IPS-NIHi7 (cell line): ENCODE measurements around the gene HNF1A.

Source experiments
- DNase-seq: peaks from one replicate; pipeline ENCODE4 v3.0.0; 2012; ENCODE audit warnings: mixed read lengths; ENCODE audit errors: extremely low spot score

Gene HNF1A

DNA sequence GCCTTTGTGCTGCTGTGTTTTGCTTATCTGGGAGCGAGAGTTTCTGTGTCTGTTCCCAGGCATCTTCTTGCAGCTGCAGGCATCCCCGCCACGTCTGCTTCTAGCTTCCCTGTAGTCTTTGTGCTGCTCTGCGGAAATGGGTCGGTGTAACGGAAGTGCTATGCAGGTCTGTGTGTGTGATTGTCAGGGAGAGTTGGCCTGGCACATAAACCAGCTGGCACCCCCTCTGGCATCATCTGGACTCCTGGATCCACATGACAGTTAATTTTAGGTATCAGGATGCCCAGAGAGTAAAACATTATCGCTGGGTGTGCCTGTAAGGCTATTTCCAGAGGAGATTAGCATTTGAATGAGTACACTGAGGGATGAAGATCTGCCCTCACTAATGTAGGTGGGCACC is 70.1 kb downstream of the HNF1A start:
- no peak for DNase-seq

DNA sequence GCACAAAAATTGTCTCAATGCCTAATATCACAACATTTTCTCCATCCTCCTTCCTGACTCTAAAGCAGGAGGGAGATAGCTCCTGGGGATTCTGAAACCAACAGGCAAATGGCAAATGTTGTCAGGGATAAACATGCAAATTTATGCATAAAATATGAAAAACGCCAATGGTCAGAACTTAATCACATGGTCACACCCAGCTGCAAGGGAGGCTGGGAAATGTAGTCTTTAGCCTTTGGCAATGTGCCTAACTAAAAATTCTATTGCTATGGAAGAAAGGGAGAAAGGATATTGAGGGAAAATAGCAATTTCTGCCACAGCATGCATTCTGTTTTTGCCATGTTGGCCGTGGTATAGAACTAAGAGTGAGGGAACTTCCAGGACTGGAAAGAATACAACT is 72.4 kb downstream of the HNF1A start:
- no peak for DNase-seq
